HEK293 (cell line): ENCODE measurements around the gene ZNF512.

ENCODE experiments used
- ELK4 ChIP-seq: IDR thresholded peaks from 2 replicates; pipeline ENCODE4 v1.6.1; 2011; ENCODE audit warnings: mild to moderate bottlenecking, low read depth, low read length, borderline replicate concordance
- FEZF1 ChIP-seq: fragments of 450-650 bp; formaldehyde crosslinking; IDR thresholded peaks from 2 replicates; pipeline ENCODE4 v1.5.1; 2016; ENCODE audit warnings: missing biosample characterization, missing genetic modification characterization
- HIC1 ChIP-seq: fragments of 450-650 bp; formaldehyde crosslinking; IDR thresholded peaks from 2 replicates; pipeline ENCODE4 v1.5.1; 2016; ENCODE audit warnings: missing biosample characterization, missing genetic modification characterization
- OVOL3 ChIP-seq: fragments of 450-650 bp; formaldehyde crosslinking; IDR thresholded peaks from 2 replicates; pipeline ENCODE4 v1.5.1; 2016; ENCODE audit warnings: missing biosample characterization, missing genetic modification characterization
- PRDM6 ChIP-seq: fragments of 450-650 bp; formaldehyde crosslinking; IDR thresholded peaks from 2 replicates; pipeline ENCODE4 v1.5.1; 2017; ENCODE audit warnings: missing biosample characterization, missing genetic modification characterization
- SCRT1 ChIP-seq: fragments of 450-650 bp; formaldehyde crosslinking; IDR thresholded peaks from 2 replicates; pipeline ENCODE4 v1.5.1; 2016; ENCODE audit warnings: missing biosample characterization, missing genetic modification characterization, borderline replicate concordance
- SETDB1 ChIP-seq: IDR thresholded peaks from one replicate; pipeline ENCODE4 v1.6.1; 2017; ENCODE audit warnings: mild to moderate bottlenecking, low read length, moderate library complexity, mixed read lengths; ENCODE audit not compliant: insufficient read length
- SP2 ChIP-seq: fragments of 450-650 bp; formaldehyde crosslinking; IDR thresholded peaks from 2 replicates; pipeline ENCODE4 v1.5.1; 2016; ENCODE audit warnings: missing biosample characterization, missing genetic modification characterization
- ZBTB21 ChIP-seq: fragments of 450-650 bp; formaldehyde crosslinking; IDR thresholded peaks from 2 replicates; pipeline ENCODE4 v1.5.1; 2017; ENCODE audit warnings: missing biosample characterization, missing genetic modification characterization
- ZBTB49 ChIP-seq: fragments of 450-650 bp; formaldehyde crosslinking; IDR thresholded peaks from 2 replicates; pipeline ENCODE4 v1.5.1; 2016; ENCODE audit warnings: missing biosample characterization, missing genetic modification characterization, low read depth
- ZFP3 ChIP-seq: fragments of 450-650 bp; formaldehyde crosslinking; IDR thresholded peaks from 2 replicates; pipeline ENCODE4 v1.5.1; 2016; ENCODE audit warnings: low read depth, missing biosample characterization, missing genetic modification characterization
- ZNF16 ChIP-seq: fragments of 450-650 bp; formaldehyde crosslinking; IDR thresholded peaks from 2 replicates; pipeline ENCODE4 v1.5.1; 2016; ENCODE audit warnings: low read depth, missing biosample characterization, missing genetic modification characterization
- ZNF184 ChIP-seq: fragments of 450-650 bp; IDR thresholded peaks from 2 replicates; pipeline ENCODE4 v1.5.1; 2018; ENCODE audit warnings: missing biosample characterization, mild to moderate bottlenecking, missing genetic modification characterization
- ZNF19 ChIP-seq: fragments of 450-650 bp; formaldehyde crosslinking; IDR thresholded peaks from 2 replicates; pipeline ENCODE4; 2016; ENCODE audit warnings: missing biosample characterization, missing genetic modification characterization, low read depth
- ZNF274 ChIP-seq, 2 experiments: fragments of 200-500 bp in 1 of 2; fragments of 450-650 bp in 1 of 2; sonication (Bioruptor generic) in 1 of 2; formaldehyde crosslinking in 1 of 2; IDR thresholded peaks; 2 replicates each; pipeline versions ENCODE4 v1.5.1 to v1.6.1; 2014 to 2016; ENCODE audit warnings: borderline replicate concordance in 1 of 2, inconsistent platforms in 1 of 2, low read length in 1 of 2, missing biosample characterization in 1 of 2, missing genetic modification characterization in 1 of 2
- ZNF280D ChIP-seq: fragments of 450-650 bp; formaldehyde crosslinking; IDR thresholded peaks from 2 replicates; pipeline ENCODE4 v1.5.1; 2016; ENCODE audit warnings: missing biosample characterization, missing genetic modification characterization
- ZNF324 ChIP-seq: fragments of 450-650 bp; formaldehyde crosslinking; IDR thresholded peaks from 2 replicates; pipeline ENCODE4 v1.5.1; 2016; ENCODE audit warnings: missing biosample characterization, missing genetic modification characterization
- ZNF341 ChIP-seq: fragments of 450-650 bp; formaldehyde crosslinking; IDR thresholded peaks from 2 replicates; pipeline ENCODE4; 2016; ENCODE audit warnings: low read depth, missing biosample characterization, missing genetic modification characterization
- ZNF366 ChIP-seq: fragments of 450-650 bp; formaldehyde crosslinking; conservative IDR thresholded peaks from 2 replicates; pipeline ENCODE4 v1.5.1; 2016; ENCODE audit warnings: missing biosample characterization, missing genetic modification characterization
- ZNF423 ChIP-seq: fragments of 450-650 bp; formaldehyde crosslinking; IDR thresholded peaks from 2 replicates; pipeline ENCODE4 v1.5.1; 2016; ENCODE audit warnings: missing biosample characterization, missing genetic modification characterization
- ZNF544 ChIP-seq: fragments of 450-650 bp; formaldehyde crosslinking; IDR thresholded peaks from 2 replicates; pipeline ENCODE4 v1.5.0; 2017; ENCODE audit warnings: missing biosample characterization, missing genetic modification characterization
- ZNF555 ChIP-seq: fragments of 450-650 bp; formaldehyde crosslinking; conservative IDR thresholded peaks from 2 replicates; pipeline ENCODE4 v1.5.1; 2017; ENCODE audit warnings: missing biosample characterization, mild to moderate bottlenecking, missing genetic modification characterization, inconsistent platforms
- ZNF561 ChIP-seq: fragments of 450-650 bp; IDR thresholded peaks from 2 replicates; pipeline ENCODE4 v1.5.1; 2018; ENCODE audit warnings: missing biosample characterization, missing genetic modification characterization, borderline replicate concordance
- ZNF580 ChIP-seq: fragments of 450-650 bp; formaldehyde crosslinking; IDR thresholded peaks from 2 replicates; pipeline ENCODE4 v1.5.1; 2016; ENCODE audit warnings: missing biosample characterization, missing genetic modification characterization
- ZNF629 ChIP-seq: fragments of 450-650 bp; formaldehyde crosslinking; IDR thresholded peaks from 2 replicates; pipeline ENCODE4 v1.5.1; 2017; ENCODE audit warnings: missing biosample characterization, missing genetic modification characterization
- ZNF677 ChIP-seq: fragments of 450-650 bp; IDR thresholded peaks from 2 replicates; pipeline ENCODE4 v1.5.0; 2018; ENCODE audit warnings: missing biosample characterization, mild to moderate bottlenecking, missing genetic modification characterization, moderate library complexity
- ZNF768 ChIP-seq: fragments of 450-650 bp; formaldehyde crosslinking; IDR thresholded peaks from 2 replicates; pipeline ENCODE4 v1.5.1; 2018; ENCODE audit warnings: missing biosample characterization, mild to moderate bottlenecking, missing genetic modification characterization
- ZNF791 ChIP-seq: fragments of 450-650 bp; formaldehyde crosslinking; IDR thresholded peaks from 2 replicates; pipeline ENCODE4 v1.5.1; 2016; ENCODE audit warnings: missing biosample characterization, missing genetic modification characterization

The ZNF512 gene

GRCh38 chr2:27628767-27629709 lies 46.2 kb downstream of the ZNF512 start, which contains the start of the genes CCDC121 and GPN1 (continued):
- no peak for TF ChIP-seq ZNF280D
- TF ChIP-seq SP2 (tag by site-specific recombination) = peak; percentile 45
- TF ChIP-seq ZNF677 = no peak
- TF ChIP-seq ZNF629 (tag by site-specific recombination) = peak; percentile 82
- TF ChIP-seq ZNF341 (tag by site-specific recombination) = no peak
- no peak for TF ChIP-seq FEZF1 (tag by site-specific recombination)
- TF ChIP-seq ZNF561 = no peak
- no peak for TF ChIP-seq ZFP3 (tag by site-specific recombination)
- no peak for TF ChIP-seq ZNF274 (IDR thresholded peaks at IDR 0.05; ENCODE audit: low read length)
- TF ChIP-seq ZNF274 (tag by site-specific recombination; IDR thresholded peaks at IDR 0.05; ENCODE audit: borderline replicate concordance) = no peak
- no peak for TF ChIP-seq PRDM6
- TF ChIP-seq ZBTB49 (tag by site-specific recombination) = no peak
- TF ChIP-seq ZNF184 (tag by site-specific recombination) = no peak
- TF ChIP-seq ZNF544 = no peak
- no peak for TF ChIP-seq ZNF19 (tag by site-specific recombination)
- TF ChIP-seq ZNF366 = peak; percentile 57
- TF ChIP-seq ZNF16 (tag by site-specific recombination) = no peak
- TF ChIP-seq ZNF791 (tag by site-specific recombination) = no peak
- no peak for TF ChIP-seq ZNF555 (tag by site-specific recombination)
- TF ChIP-seq ZNF768 (tag by site-specific recombination) = no peak
- TF ChIP-seq ZNF580 = no peak
- no peak for TF ChIP-seq SETDB1
- peak; percentile 85 for TF ChIP-seq HIC1 (tag by site-specific recombination)
- no peak for TF ChIP-seq SCRT1 (tag by site-specific recombination)
- TF ChIP-seq ZNF324 (tag by site-specific recombination) = 0 out of 2 replicates have a peak, but pooled peaks have one; percentile 63
- no peak for TF ChIP-seq OVOL3
- 0 out of 2 replicates have a peak, but pooled peaks have one; percentile 36 for TF ChIP-seq ZBTB21
- TF ChIP-seq ELK4 = no peak
- no peak for TF ChIP-seq ZNF423 (tag by site-specific recombination)
